GM12864 (cell line): ENCODE measurements around the gene PPP3CA.
A peak's percentile ranks its signal among the peaks of the same experiment; 100 is the strongest.

Source experiments
- DNase-seq: peaks from one replicate; pipeline ENCODE4 v3.0.0-alpha.2; 2011; ENCODE audit warnings: low read depth
- H3K4me3 ChIP-seq: 2 replicates; pipeline ENCODE4 v1.5.1; 2011; ENCODE audit warnings: mild to moderate bottlenecking, low read depth, low read length, control low read depth
- CTCF ChIP-seq: IDR thresholded peaks from 2 replicates; pipeline ENCODE4 v1.5.1; 2011; ENCODE audit warnings: low read depth, mild to moderate bottlenecking, moderate library complexity, low read length, control low read depth, inconsistent platforms; ENCODE audit errors: missing control alignments

Gene PPP3CA

GRCh38 chr4:101019941-101020401 lies 327.4 kb downstream of the PPP3CA start:
- H3K4me3 ChIP-seq = no peak overlapping the region
- peak; percentile 26 for DNase-seq
- no peak for TF ChIP-seq CTCF

GRCh38 chr4:101019313-101019712 lies 328.0 kb downstream of the PPP3CA start:
- no peak for DNase-seq
- H3K4me3 ChIP-seq = no peak overlapping the region
- TF ChIP-seq CTCF = no peak

- H3K4me3 ChIP-seq = no peak overlapping the region
- peak; percentile 89 for DNase-seq
- no peak for TF ChIP-seq CTCF
These were observed 328.5 kb downstream of the PPP3CA start for GRCh38 chr4:101018836-101019235.

GRCh38 chr4:101014417-101014816 lies 332.9 kb downstream of the PPP3CA start:
- H3K4me3 ChIP-seq = no peak overlapping the region
- TF ChIP-seq CTCF = no peak
- peak; percentile 44 for DNase-seq

- no peak for DNase-seq
- TF ChIP-seq CTCF = no peak
- no peak overlapping the region for H3K4me3 ChIP-seq
These were observed 336.3 kb downstream of the PPP3CA start for GRCh38 chr4:101010987-101011386.

- TF ChIP-seq CTCF = no peak
- no peak overlapping the region for H3K4me3 ChIP-seq
- DNase-seq = peak; percentile 18
These were observed 337.9 kb downstream of the PPP3CA start for GRCh38 chr4:101009471-101009870.

- DNase-seq = no peak
- no peak overlapping the region for H3K4me3 ChIP-seq
- no peak for TF ChIP-seq CTCF
These were observed 338.8 kb downstream of the PPP3CA start for GRCh38 chr4:101008503-101008902.
